B cell (primary cell): ENCODE results near the gene NSRP1.

ENCODE experiments used
- EZH2 ChIP-seq: IDR thresholded peaks from 2 replicates; pipeline ENCODE4 v1.6.1; 2012; ENCODE audit warnings: borderline replicate concordance, low read depth, mild to moderate bottlenecking, moderate library complexity, low read length; ENCODE audit not compliant: insufficient read depth, poor library complexity, severe bottlenecking
- TF ChIP-seq, protein P1 (sequence below): fragments of 200-600 bp; IDR thresholded peaks from one replicate; pipeline ENCODE4 v1.8.0; 2022; ENCODE audit warnings: antibody characterized with exemption, mild to moderate bottlenecking

DNA sequence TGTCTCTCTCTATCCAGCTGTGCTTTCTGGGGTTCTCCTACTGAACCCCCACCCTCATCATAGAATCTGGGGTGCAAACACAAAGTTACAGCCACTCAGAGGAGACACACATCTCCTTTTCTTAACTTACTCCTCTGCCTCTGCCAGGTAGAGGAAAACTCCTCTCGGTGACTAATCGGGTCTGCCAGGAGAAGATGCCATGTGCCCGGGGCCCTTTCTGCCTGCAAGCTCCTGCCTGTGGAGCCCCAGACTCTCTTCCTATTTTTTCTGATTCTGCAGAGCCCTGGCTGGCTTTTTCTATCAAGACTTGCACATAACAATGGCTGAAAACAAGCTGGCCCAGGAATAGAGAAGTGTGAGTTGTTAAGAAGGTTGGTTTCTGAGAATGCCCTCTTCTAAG, 108.5 kb downstream of the NSRP1 start:
- TF ChIP-seq, protein P1, sequence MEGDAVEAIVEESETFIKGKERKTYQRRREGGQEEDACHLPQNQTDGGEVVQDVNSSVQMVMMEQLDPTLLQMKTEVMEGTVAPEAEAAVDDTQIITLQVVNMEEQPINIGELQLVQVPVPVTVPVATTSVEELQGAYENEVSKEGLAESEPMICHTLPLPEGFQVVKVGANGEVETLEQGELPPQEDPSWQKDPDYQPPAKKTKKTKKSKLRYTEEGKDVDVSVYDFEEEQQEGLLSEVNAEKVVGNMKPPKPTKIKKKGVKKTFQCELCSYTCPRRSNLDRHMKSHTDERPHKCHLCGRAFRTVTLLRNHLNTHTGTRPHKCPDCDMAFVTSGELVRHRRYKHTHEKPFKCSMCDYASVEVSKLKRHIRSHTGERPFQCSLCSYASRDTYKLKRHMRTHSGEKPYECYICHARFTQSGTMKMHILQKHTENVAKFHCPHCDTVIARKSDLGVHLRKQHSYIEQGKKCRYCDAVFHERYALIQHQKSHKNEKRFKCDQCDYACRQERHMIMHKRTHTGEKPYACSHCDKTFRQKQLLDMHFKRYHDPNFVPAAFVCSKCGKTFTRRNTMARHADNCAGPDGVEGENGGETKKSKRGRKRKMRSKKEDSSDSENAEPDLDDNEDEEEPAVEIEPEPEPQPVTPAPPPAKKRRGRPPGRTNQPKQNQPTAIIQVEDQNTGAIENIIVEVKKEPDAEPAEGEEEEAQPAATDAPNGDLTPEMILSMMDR = no peak
- TF ChIP-seq EZH2 = no peak
